Osteocyte (in vitro differentiated cells): ENCODE results near the gene SUGP2. TPM values are rescaled to one million over a fixed set of nuclear protein-coding genes. Genes with fewer than 3 reads are reported as not detected.

Experiments used
- DNase-seq: peaks from one replicate; pipeline ENCODE4 v3.0.0; 2021; ENCODE audit warnings: mixed read lengths; ENCODE audit not compliant: unreplicated experiment; ENCODE audit errors: extremely low spot score
- H3K27ac Mint-ChIP-seq: one replicate; pipeline ENCODE4 v1.8.0; 2021; ENCODE audit warnings: mild to moderate bottlenecking, mixed read lengths; ENCODE audit not compliant: unreplicated experiment
- H3K27me3 Mint-ChIP-seq: one replicate; pipeline ENCODE4 v1.8.0; 2021; ENCODE audit warnings: mixed read lengths; ENCODE audit not compliant: unreplicated experiment
- H3K36me3 Mint-ChIP-seq: one replicate; pipeline ENCODE4 v1.8.0; 2021; ENCODE audit warnings: mixed read lengths; ENCODE audit not compliant: unreplicated experiment
- H3K4me1 Mint-ChIP-seq: one replicate; pipeline ENCODE4 v1.8.0; 2021; ENCODE audit warnings: mixed read lengths; ENCODE audit not compliant: unreplicated experiment
- H3K4me3 Mint-ChIP-seq: one replicate; pipeline ENCODE4 v1.8.0; 2021; ENCODE audit warnings: mild to moderate bottlenecking, moderate library complexity, mixed read lengths; ENCODE audit not compliant: unreplicated experiment
- H3K9me3 Mint-ChIP-seq: one replicate; pipeline ENCODE4 v1.8.0; 2021; ENCODE audit warnings: mixed read lengths; ENCODE audit not compliant: unreplicated experiment
- total RNA-seq: library from RNA; stranded (reverse); gene quantifications from 2 replicates; pipeline ENCODE4 v1.2.1, GENCODE V29; 2021
- TF ChIP-seq, protein P1 (sequence below): fragments of 200-600 bp; sonication (generic); IDR thresholded peaks from 2 replicates; pipeline ENCODE4 v1.5.0; 2021; ENCODE audit warnings: antibody characterized with exemption, mild to moderate bottlenecking, moderate library complexity

SUGP2 gene
- total RNA-seq, 1 donor from 2014 or later: 77.6 TPM

DNA sequence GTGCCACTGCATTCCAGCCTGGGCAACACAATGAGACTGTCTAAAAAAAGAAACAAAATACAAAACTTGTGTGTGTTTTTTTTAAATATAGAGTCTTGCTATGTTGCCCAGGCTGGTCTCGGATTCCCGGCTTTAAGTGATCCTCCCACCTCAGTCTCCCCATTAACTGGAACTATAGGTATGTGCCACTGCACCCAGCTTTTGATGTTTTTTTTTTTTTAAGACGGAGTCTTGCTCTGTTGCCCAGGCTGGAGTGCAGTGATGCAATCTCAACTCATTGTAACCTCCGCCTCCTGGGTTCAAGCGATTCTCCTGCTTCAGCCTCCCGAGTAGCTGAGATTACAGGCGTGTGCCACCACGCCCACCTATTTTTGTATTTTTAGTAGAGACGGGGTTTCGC, 37.0 kb downstream of the SUGP2 start:
- Mint-ChIP-seq H3K4me3 (no peak overlapping the region), H3K27me3 (no peaks in the 10 kb centered on the region), H3K9me3 (no peaks in the 10 kb centered on the region), H3K27ac (no peak overlapping the region), H3K4me1 (peaks cover 23% of the 10 kb centered on the region), H3K36me3 (peaks cover 30% of the 10 kb centered on the region)
- TF ChIP-seq, protein P1, sequence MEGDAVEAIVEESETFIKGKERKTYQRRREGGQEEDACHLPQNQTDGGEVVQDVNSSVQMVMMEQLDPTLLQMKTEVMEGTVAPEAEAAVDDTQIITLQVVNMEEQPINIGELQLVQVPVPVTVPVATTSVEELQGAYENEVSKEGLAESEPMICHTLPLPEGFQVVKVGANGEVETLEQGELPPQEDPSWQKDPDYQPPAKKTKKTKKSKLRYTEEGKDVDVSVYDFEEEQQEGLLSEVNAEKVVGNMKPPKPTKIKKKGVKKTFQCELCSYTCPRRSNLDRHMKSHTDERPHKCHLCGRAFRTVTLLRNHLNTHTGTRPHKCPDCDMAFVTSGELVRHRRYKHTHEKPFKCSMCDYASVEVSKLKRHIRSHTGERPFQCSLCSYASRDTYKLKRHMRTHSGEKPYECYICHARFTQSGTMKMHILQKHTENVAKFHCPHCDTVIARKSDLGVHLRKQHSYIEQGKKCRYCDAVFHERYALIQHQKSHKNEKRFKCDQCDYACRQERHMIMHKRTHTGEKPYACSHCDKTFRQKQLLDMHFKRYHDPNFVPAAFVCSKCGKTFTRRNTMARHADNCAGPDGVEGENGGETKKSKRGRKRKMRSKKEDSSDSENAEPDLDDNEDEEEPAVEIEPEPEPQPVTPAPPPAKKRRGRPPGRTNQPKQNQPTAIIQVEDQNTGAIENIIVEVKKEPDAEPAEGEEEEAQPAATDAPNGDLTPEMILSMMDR: no peak
- DNase-seq: no peak

DNA sequence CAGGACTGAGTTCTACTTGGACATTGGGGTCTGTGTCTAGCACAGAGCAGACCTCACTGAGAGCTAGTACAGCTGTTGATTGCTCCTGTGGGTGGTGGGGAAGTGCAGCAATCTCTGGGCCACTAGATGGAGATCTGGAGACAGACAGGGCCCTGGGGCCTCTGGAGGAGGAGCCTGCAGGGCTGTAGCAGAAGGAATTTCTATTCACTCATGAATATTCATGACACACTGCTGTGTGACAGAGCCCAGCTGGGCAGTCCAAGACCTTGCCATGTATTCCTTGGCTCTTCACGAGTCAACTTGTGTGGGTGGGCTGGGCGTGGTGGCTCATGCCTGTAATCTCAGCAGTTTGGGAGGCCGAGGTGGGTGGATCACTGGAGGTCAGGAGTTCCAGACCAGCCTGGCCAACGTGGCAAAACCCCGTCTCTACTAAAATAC, 37.5 kb downstream of the SUGP2 start:
- Mint-ChIP-seq H3K36me3 (peaks cover 27% of the 10 kb centered on the region), H3K9me3 (no peaks in the 10 kb centered on the region), H3K4me1 (peaks cover 23% of the 10 kb centered on the region), H3K27me3 (no peaks in the 10 kb centered on the region), H3K4me3 (no peak overlapping the region), H3K27ac (peak overlapping the region; percentile 27)
- TF ChIP-seq, protein P1: peak; percentile 67
- DNase-seq: peak; percentile 88

DNA sequence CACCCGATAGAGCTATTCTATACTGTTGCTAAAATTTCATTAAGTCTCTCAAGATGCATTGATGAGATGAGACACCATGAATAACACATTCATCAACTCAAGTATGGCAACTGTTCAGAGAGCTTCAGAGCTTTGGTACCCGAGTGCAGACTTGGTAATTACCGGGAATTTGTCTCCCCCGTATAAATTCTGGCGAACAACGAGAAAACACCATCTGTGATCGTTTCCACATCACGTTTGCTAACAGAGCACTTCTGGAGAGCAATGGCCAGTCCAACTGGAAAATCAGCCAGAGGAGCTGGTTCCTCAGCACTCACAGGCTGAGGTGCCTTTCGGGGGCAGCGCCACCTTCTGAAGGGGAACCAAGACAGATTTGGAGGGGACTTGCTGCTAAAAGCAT, 40.2 kb downstream of the SUGP2 start:
- Mint-ChIP-seq H3K4me1 (peaks cover 5% of the 10 kb centered on the region), H3K27me3 (no peaks in the 10 kb centered on the region), H3K36me3 (peaks cover 21% of the 10 kb centered on the region), H3K4me3 (no peak overlapping the region), H3K27ac (no peak overlapping the region), H3K9me3 (no peaks in the 10 kb centered on the region)
- DNase-seq: no peak
- TF ChIP-seq, protein P1: no peak

DNA sequence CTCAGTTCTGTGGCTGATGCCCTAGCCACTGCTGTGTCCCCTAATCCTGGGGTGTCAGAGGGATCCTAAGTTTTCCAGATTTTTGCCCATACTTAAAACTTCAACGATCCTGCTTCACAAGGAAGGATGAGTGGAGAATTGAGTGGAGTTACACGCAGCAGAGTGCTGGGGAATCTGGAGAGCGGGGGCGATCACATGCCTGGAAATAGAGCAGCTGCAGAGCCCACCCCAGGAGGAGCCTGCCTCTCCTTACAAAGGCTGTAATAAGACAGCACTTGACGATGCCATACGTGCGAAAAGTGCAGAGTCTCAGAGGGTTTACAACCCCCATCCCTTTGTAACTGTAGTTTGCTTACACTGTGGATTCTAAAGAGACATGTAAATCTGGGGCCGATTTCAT, 40.6 kb downstream of the SUGP2 start:
- TF ChIP-seq, protein P1: no peak
- no peak for DNase-seq
- Mint-ChIP-seq H3K27ac (no peak overlapping the region), H3K9me3 (no peaks in the 10 kb centered on the region), H3K4me1 (peaks cover 5% of the 10 kb centered on the region), H3K4me3 (no peak overlapping the region), H3K27me3 (no peaks in the 10 kb centered on the region), H3K36me3 (peaks cover 18% of the 10 kb centered on the region)

DNA sequence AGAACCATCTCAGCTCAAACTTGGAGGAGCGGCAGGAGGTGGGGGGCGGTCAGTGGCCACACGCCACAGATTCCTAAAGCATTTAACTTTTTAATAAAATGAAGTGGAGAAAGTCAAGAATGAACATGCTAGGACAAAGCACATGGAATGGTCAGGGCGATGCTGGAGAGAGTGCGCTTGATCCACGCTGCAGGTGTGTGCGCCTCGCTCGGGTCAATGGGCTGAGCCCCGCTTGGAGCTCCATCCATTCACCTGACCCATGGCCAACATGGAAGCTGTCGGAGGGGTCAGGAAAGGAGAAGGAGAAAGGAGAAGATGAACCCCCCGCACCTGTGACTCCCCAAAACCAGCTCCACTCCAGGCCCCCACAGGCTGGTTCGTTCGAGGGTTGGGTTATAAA, 41.8 kb downstream of the SUGP2 start:
- Mint-ChIP-seq H3K4me3 (no peak overlapping the region), H3K9me3 (no peaks in the 10 kb centered on the region), H3K27me3 (no peaks in the 10 kb centered on the region), H3K4me1 (peaks cover 5% of the 10 kb centered on the region), H3K36me3 (peaks cover 18% of the 10 kb centered on the region), H3K27ac (no peak overlapping the region)
- no peak for DNase-seq
- TF ChIP-seq, protein P1: no peak
